ENCODE results near the gene TBC1D5. TPM values are rescaled to one million over a fixed set of nuclear protein-coding genes. Genes with fewer than 3 reads are reported as not detected.

The TBC1D5 gene
- total RNA-seq, 1 experiment from 2014 or later = 33.9 TPM

DNA sequence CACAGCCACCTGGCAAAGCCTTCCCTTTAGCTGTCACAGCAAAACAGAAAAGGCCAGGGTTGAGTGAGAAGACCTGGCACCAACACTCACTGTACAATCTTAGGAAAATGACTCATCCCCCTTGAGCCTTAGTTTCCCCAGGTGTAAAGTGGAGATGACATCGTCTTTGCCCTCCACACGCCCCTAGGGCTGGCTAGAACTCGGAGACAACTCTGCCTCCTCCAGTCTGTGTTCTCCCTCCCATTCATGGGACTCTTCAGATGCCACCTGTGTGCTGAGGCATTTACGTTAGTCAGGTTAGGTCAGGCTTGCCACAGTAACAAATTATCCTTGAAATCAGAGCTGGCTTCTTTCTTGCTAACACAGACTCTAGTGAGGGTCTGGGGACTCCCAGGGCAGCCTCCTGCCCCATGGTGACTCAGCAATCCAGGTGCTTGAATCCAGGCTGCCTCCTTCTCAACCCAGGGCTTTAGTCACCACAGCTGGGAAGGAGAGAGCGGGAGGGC, 605.1 kb downstream of the TBC1D5 start:
- no peaks in the 10 kb centered on the region for H4K20me1 ChIP-seq (ENCODE audit: insufficient read depth)
- no peaks in the 10 kb centered on the region for H3K36me3 ChIP-seq (ENCODE audit: control insufficient read depth in 1 of 2, insufficient read depth in 2 of 2, low read length in 2 of 2)
- H3K4me3 ChIP-seq (replicated peaks in 1 of 2; ENCODE audit: low read depth in 1 of 2, low read length in 2 of 2) = no peak overlapping the region
- H3K27me3 ChIP-seq (ENCODE audit: insufficient read depth, low read length) = no peaks in the 10 kb centered on the region
- ChIA-PET POLR2A (no interaction called here), CTCF (no interaction called here), RAD21 (ENCODE audit: low non-redundant PET in 1 of 2, low total read pairs in 2 of 2, uncharacterized antibody in 2 of 2, unreplicated experiment in 2 of 2) (no interaction called here)
- H3K4me2 ChIP-seq (ENCODE audit: low read length) = no peak overlapping the region
- BruUV-seq (replicated peaks) = no TSS peak
- no peak overlapping the region for H2AFZ ChIP-seq (ENCODE audit: low read depth, low read length, poor library complexity, severe bottlenecking)
- TF ChIP-seq SIN3A (IDR thresholded peaks at IDR 0.05; ENCODE audit: low read depth) = no peak
- intact Hi-C loops (cut with micrococcal nuclease) = no loop called here
- no peak for ATAC-seq
- no peaks in the 10 kb centered on the region for H3K4me1 ChIP-seq (ENCODE audit: control insufficient read depth in 1 of 2, insufficient read depth in 2 of 2, low read length in 2 of 2)
- H3K27ac ChIP-seq (ENCODE audit: low read depth, low read length) = no peak overlapping the region
- no peak for DNase-seq (ENCODE audit: low read depth, low spot score)
- H3K9me2 ChIP-seq (ENCODE audit: insufficient read depth) = no peaks in the 10 kb centered on the region
- no peaks in the 10 kb centered on the region for H3K9me3 ChIP-seq (ENCODE audit: control insufficient read depth in 1 of 2, insufficient read depth in 1 of 2, low read depth in 1 of 2, low read length in 2 of 2)
- H3K79me2 ChIP-seq (ENCODE audit: insufficient read depth, low read length) = no peaks in the 10 kb centered on the region
- H3K9ac ChIP-seq (ENCODE audit: low read length) = no peak overlapping the region

DNA sequence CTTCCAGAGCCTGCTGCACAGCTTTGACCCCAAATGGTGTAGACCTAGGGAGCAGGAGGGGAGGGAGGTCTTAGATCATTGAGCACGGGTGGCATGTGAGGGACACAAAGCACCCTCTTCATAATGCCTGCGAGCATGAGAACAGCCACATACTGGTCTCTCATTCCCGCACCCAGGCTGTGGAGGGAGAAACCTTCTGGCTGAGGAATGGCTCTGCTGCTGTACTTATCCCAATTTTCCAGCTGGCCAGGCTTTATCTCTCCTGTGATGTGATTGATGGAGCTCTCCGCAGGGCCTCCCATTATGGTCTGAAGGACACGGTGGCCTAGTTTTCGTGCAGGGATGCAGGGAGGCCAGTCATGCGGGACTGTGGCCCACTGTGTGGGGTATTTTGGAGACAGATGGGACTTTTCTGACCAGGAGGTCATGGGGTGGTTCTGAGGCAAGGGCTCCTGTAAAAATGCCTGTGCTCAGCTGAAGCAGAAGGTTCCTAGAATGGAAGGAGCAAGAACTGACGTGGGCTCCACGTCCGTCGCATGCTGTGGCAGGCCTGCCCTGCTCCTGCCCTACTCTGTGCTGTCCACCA, 606.2 kb downstream of the TBC1D5 start:
- DNase-seq (ENCODE audit: low read depth, low spot score) = no peak
- H4K20me1 ChIP-seq (ENCODE audit: insufficient read depth) = no peaks in the 10 kb centered on the region
- BruUV-seq (replicated peaks) = no TSS peak

DNA sequence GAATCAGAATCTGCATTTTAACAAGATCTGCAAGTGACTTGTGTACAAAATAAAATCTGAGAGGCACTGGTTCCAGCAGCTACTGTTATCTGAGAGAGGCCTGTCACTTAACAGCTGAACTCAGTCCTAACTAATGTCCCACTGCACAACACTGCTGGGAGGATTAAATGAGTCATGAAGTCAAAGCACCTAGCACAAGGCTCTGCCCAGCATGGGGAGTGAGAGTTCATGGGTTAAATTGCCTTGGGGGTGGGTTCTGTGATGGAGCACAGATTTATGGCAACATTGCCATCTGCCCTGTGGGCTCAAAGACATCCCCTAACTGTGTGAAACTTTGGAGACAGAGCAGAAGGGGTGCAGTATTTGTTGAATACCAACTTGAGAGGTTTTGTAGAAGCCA, 606.7 kb downstream of the TBC1D5 start:
- RAD21 ChIA-PET (ENCODE audit: low non-redundant PET in 1 of 2, low total read pairs in 2 of 2, uncharacterized antibody in 2 of 2, unreplicated experiment in 2 of 2) = no interaction called here
- CTCF ChIA-PET = no interaction called here

More for the DNA sequence above, 606.2 kb downstream of the TBC1D5 start:
- Histone ChIP-seq H3K9ac (ENCODE audit: low read length) (no peak overlapping the region), H3K9me2 (ENCODE audit: insufficient read depth) (no peaks in the 10 kb centered on the region), H3K4me3 (replicated peaks in 1 of 2; ENCODE audit: low read depth in 1 of 2, low read length in 2 of 2) (no peak overlapping the region), H3K79me2 (ENCODE audit: insufficient read depth, low read length) (no peaks in the 10 kb centered on the region), H3K27me3 (ENCODE audit: insufficient read depth, low read length) (no peaks in the 10 kb centered on the region), H3K9me3 (ENCODE audit: control insufficient read depth in 1 of 2, insufficient read depth in 1 of 2, low read depth in 1 of 2, low read length in 2 of 2) (no peaks in the 10 kb centered on the region), H3K4me1 (ENCODE audit: control insufficient read depth in 1 of 2, insufficient read depth in 2 of 2, low read length in 2 of 2) (no peaks in the 10 kb centered on the region), H2AFZ (ENCODE audit: low read depth, low read length, poor library complexity, severe bottlenecking) (no peak overlapping the region), H3K4me2 (ENCODE audit: low read length) (no peak overlapping the region), H3K27ac (ENCODE audit: low read depth, low read length) (no peak overlapping the region), H3K36me3 (ENCODE audit: control insufficient read depth in 1 of 2, insufficient read depth in 2 of 2, low read length in 2 of 2) (no peaks in the 10 kb centered on the region)
- TF ChIP-seq RAD21 (IDR thresholded peaks at IDR 0.05; ENCODE audit: low read depth) (no peak), CBX3 (IDR thresholded peaks at IDR 0.05; ENCODE audit: low read depth) (no peak)
- CTCF ChIA-PET = no interaction called here
- intact Hi-C loops (cut with micrococcal nuclease) = no loop called here
- ATAC-seq = no peak
- RAD21 ChIA-PET (ENCODE audit: low non-redundant PET in 1 of 2, low total read pairs in 2 of 2, uncharacterized antibody in 2 of 2, unreplicated experiment in 2 of 2) = no interaction called here
- POLR2A ChIA-PET = no interaction called here

More for the DNA sequence above, 606.7 kb downstream of the TBC1D5 start:
- H4K20me1 ChIP-seq (ENCODE audit: insufficient read depth) = no peaks in the 10 kb centered on the region
- no peaks in the 10 kb centered on the region for H3K4me1 ChIP-seq (ENCODE audit: control insufficient read depth in 1 of 2, insufficient read depth in 2 of 2, low read length in 2 of 2)
- no peak overlapping the region for H3K27ac ChIP-seq (ENCODE audit: low read depth, low read length)
- H3K4me2 ChIP-seq (ENCODE audit: low read length) = no peak overlapping the region
- H3K27me3 ChIP-seq (ENCODE audit: insufficient read depth, low read length) = no peaks in the 10 kb centered on the region
- H2AFZ ChIP-seq (ENCODE audit: low read depth, low read length, poor library complexity, severe bottlenecking) = no peak overlapping the region
- no peaks in the 10 kb centered on the region for H3K36me3 ChIP-seq (ENCODE audit: control insufficient read depth in 1 of 2, insufficient read depth in 2 of 2, low read length in 2 of 2)
- no peak for DNase-seq (ENCODE audit: low read depth, low spot score)
- ATAC-seq = no peak
- TF ChIP-seq EZH2phosphoT487 (IDR thresholded peaks at IDR 0.05; ENCODE audit: borderline replicate concordance) (no peak), RAD21 (IDR thresholded peaks at IDR 0.05; ENCODE audit: low read depth) (no peak)
- H3K9me2 ChIP-seq (ENCODE audit: insufficient read depth) = no peaks in the 10 kb centered on the region
- no peaks in the 10 kb centered on the region for H3K9me3 ChIP-seq (ENCODE audit: control insufficient read depth in 1 of 2, insufficient read depth in 1 of 2, low read depth in 1 of 2, low read length in 2 of 2)
- H3K79me2 ChIP-seq (ENCODE audit: insufficient read depth, low read length) = no peaks in the 10 kb centered on the region
- no peak overlapping the region for H3K9ac ChIP-seq (ENCODE audit: low read length)
- POLR2A ChIA-PET = no interaction called here
- intact Hi-C loops (cut with micrococcal nuclease) = no loop called here
- BruUV-seq (replicated peaks) = no TSS peak
- no peak overlapping the region for H3K4me3 ChIP-seq (replicated peaks in 1 of 2; ENCODE audit: low read depth in 1 of 2, low read length in 2 of 2)

Data from HCT116 (cell line).